Measurements from ENCODE around the gene PIK3R6. TPM values are rescaled to one million over a fixed set of nuclear protein-coding genes. Genes with fewer than 3 reads are reported as not detected.
A peak's percentile ranks its signal among the peaks of the same experiment; 100 is the strongest.

PIK3R6 gene
- total RNA-seq, 1 experiment from 2014 or later, result not detected

- Mint-ChIP-seq H3K27ac (no peak overlapping the region), H3K27me3 (ENCODE audit: low read depth) (peaks cover 3% of the 10 kb centered on the region; the same call in 1 of the 2 replicates), H3K4me3 (no peak overlapping the region), H3K36me3 (ENCODE audit: insufficient read depth in 1 of 3, low read depth in 3 of 3) (no peaks in the 10 kb centered on the region), H3K4me1 (peaks cover 3% of the 10 kb centered on the region in 2 experiments; a peak in 1 of 4 replicates), H3K9me3 (no peaks in the 10 kb centered on the region)
- no peak overlapping the region for H4K8ac ChIP-seq (replicated peaks; ENCODE audit: insufficient read length, low read depth, low read length)
- no peak overlapping the region for H3K18ac ChIP-seq (ENCODE audit: insufficient read length, low read depth, low read length)
- H3K27me3 ChIP-seq (ENCODE audit: insufficient read depth, low read length), result no peaks in the 10 kb centered on the region
- H3K4ac ChIP-seq (ENCODE audit: low read depth, low read length), result no peak overlapping the region
- no peak overlapping the region for H3K4me2 ChIP-seq (ENCODE audit: insufficient read depth, insufficient read length, low read length)
- no peak overlapping the region for H2BK12ac ChIP-seq (ENCODE audit: insufficient read length, low read depth, low read length)
- H4K20me1 ChIP-seq (ENCODE audit: control insufficient read depth, insufficient read depth, insufficient read length), result no peaks in the 10 kb centered on the region
- H4K91ac ChIP-seq (ENCODE audit: insufficient read length, low read depth, low read length), result no peak overlapping the region
- no peak overlapping the region for H2BK15ac ChIP-seq (ENCODE audit: low read depth, low read length)
- H3K56ac ChIP-seq (ENCODE audit: insufficient read length, low read depth, low read length), result no peak overlapping the region
- no peak overlapping the region for H3K23ac ChIP-seq (ENCODE audit: insufficient read length, low read depth, low read length)
- no peak overlapping the region for H2BK120ac ChIP-seq (ENCODE audit: low read depth, low read length, poor library complexity, severe bottlenecking)
- no peak for TF ChIP-seq CTCF (conservative IDR thresholded peaks at IDR 0.05)
- no peaks in the 10 kb centered on the region for H3K79me2 ChIP-seq (ENCODE audit: insufficient read depth, low read length)
- DNase-seq, result peak; percentile 1
- no peak overlapping the region for H3T11ph ChIP-seq (ENCODE audit: low read length)
- no peaks in the 10 kb centered on the region for H3K23me2 ChIP-seq (ENCODE audit: insufficient read length, low read depth, low read length, poor library complexity, severe bottlenecking)
- H2BK5ac ChIP-seq (ENCODE audit: insufficient read length, low read length), result no peak overlapping the region
- no peak overlapping the region for H2AFZ ChIP-seq (ENCODE audit: low read length)
- H2AK5ac ChIP-seq (ENCODE audit: insufficient read length, low read length), result no peak overlapping the region
- no peak overlapping the region for H2BK20ac ChIP-seq (ENCODE audit: low read depth, low read length, poor library complexity, severe bottlenecking)
- no peak overlapping the region for H4K5ac ChIP-seq (ENCODE audit: insufficient read length, low read depth, low read length)
- no peaks in the 10 kb centered on the region for H3K9me3 ChIP-seq (ENCODE audit: control insufficient read depth, low read depth, low read length)
- no peaks in the 10 kb centered on the region for H3K79me1 ChIP-seq (ENCODE audit: insufficient read depth, low read depth, low read length, poor library complexity, severe bottlenecking)
- no peak overlapping the region for H3K27ac ChIP-seq (ENCODE audit: insufficient read length, low read depth, low read length)
- no peak overlapping the region for H3K14ac ChIP-seq (ENCODE audit: insufficient read depth, low read length)
- no peak overlapping the region for H3K9ac ChIP-seq (ENCODE audit: extremely low read depth, insufficient read length, low read length)
- no peaks in the 10 kb centered on the region for H3K4me1 ChIP-seq (ENCODE audit: insufficient read depth, low read length)
Measured at GRCh38 chr17:8776248-8776647, 91.2 kb downstream of the PIK3R6 start.
